Trophoblast cell (in vitro differentiated cells and primary cell): ENCODE results near the gene DNAJC21.
"Not testable (repeated sequence)": the region's sequence is repeated elsewhere in the genome, so short reads cannot be mapped to it uniquely, and the experiment has no call there.

Experiments used
- DNase-seq, 2 donors: peaks; one replicate each; pipeline ENCODE4 v3.0.0-alpha.2; 2016
- H2AFZ ChIP-seq: 2 replicates; pipeline ENCODE4 v1.6.1; 2013; ENCODE audit warnings: low read length, moderate library complexity, mild to moderate bottlenecking; ENCODE audit not compliant: insufficient read depth, poor library complexity
- H2AK5ac ChIP-seq: 2 replicates; pipeline ENCODE4 v1.6.1; 2013; ENCODE audit warnings: mild to moderate bottlenecking, low read length
- H2BK120ac ChIP-seq: 2 replicates; pipeline ENCODE4 v1.6.1; 2013; ENCODE audit warnings: low read length, mild to moderate bottlenecking, moderate library complexity; ENCODE audit not compliant: insufficient read depth, poor library complexity
- H2BK12ac ChIP-seq: 2 replicates; pipeline ENCODE4 v1.6.1; 2013; ENCODE audit warnings: mild to moderate bottlenecking, low read length, moderate library complexity
- H2BK5ac ChIP-seq: 2 replicates; pipeline ENCODE4 v1.6.1; 2013; ENCODE audit warnings: low read length, low read depth, moderate library complexity, mild to moderate bottlenecking; ENCODE audit not compliant: poor library complexity
- H3K14ac ChIP-seq: 2 replicates; pipeline ENCODE4 v1.6.1; 2013; ENCODE audit warnings: mild to moderate bottlenecking, low read length
- H3K18ac ChIP-seq: 2 replicates; pipeline ENCODE4 v1.6.1; 2013; ENCODE audit warnings: mild to moderate bottlenecking, low read length
- H3K23ac ChIP-seq: 2 replicates; pipeline ENCODE4 v1.6.1; 2013; ENCODE audit warnings: low read length
- H3K27ac ChIP-seq: 2 replicates; pipeline ENCODE4 v1.5.1; 2013; ENCODE audit warnings: low read depth, mild to moderate bottlenecking, inconsistent platforms, low read length, moderate library complexity
- H3K27me3 ChIP-seq: 2 replicates; pipeline ENCODE4 v1.6.1; 2013; ENCODE audit warnings: inconsistent platforms, mild to moderate bottlenecking, low read length, moderate library complexity; ENCODE audit not compliant: insufficient read depth
- H3K36me3 ChIP-seq, 2 experiments: 1 replicate in 1 of 2; 2 replicates in 1 of 2; pipeline ENCODE4 v1.6.1; 2013; ENCODE audit warnings: low read length in 2 of 2, mild to moderate bottlenecking in 2 of 2, moderate library complexity in 1 of 2; ENCODE audit not compliant: insufficient read depth in 2 of 2, control insufficient read depth in 1 of 2
- H3K4ac ChIP-seq: 2 replicates; pipeline ENCODE4 v1.6.1; 2013; ENCODE audit warnings: low read depth, mild to moderate bottlenecking, low read length, moderate library complexity
- H3K4me1 ChIP-seq, 2 experiments: 1 replicate in 1 of 2; 2 replicates in 1 of 2; pipeline ENCODE4 v1.6.1; 2013; ENCODE audit warnings: low read length in 2 of 2, mild to moderate bottlenecking in 2 of 2, moderate library complexity in 1 of 2; ENCODE audit not compliant: insufficient read depth in 2 of 2, control insufficient read depth in 1 of 2
- H3K4me2 ChIP-seq: 2 replicates; pipeline ENCODE4 v1.6.1; 2013; ENCODE audit warnings: inconsistent platforms, mild to moderate bottlenecking, low read length, moderate library complexity
- H3K4me3 ChIP-seq: 2 replicates; pipeline ENCODE4 v1.5.1; 2013; ENCODE audit warnings: mild to moderate bottlenecking, low read depth, low read length, inconsistent platforms
- H3K79me1 ChIP-seq: one replicate; pipeline ENCODE4 v1.6.1; 2013; ENCODE audit warnings: low read length
- H3K79me2 ChIP-seq: 2 replicates; pipeline ENCODE4 v1.6.1; 2013; ENCODE audit warnings: low read length, mild to moderate bottlenecking; ENCODE audit not compliant: control insufficient read depth, insufficient read depth, poor library complexity
- H3K9ac ChIP-seq: 2 replicates; pipeline ENCODE4 v1.6.1; 2013; ENCODE audit warnings: mild to moderate bottlenecking, low read length
- H3K9me3 ChIP-seq: 2 replicates; pipeline ENCODE4 v1.6.1; 2013; ENCODE audit warnings: low read depth, mild to moderate bottlenecking, control low read depth, inconsistent platforms, low read length; ENCODE audit not compliant: insufficient read depth
- H4K12ac ChIP-seq: 2 replicates; pipeline ENCODE4 v1.6.1; 2013; ENCODE audit warnings: low read depth, mild to moderate bottlenecking, low read length, moderate library complexity
- H4K8ac ChIP-seq: 2 replicates; pipeline ENCODE4 v1.6.1; 2013; ENCODE audit warnings: low read depth, mild to moderate bottlenecking, low read length, moderate library complexity
- H4K91ac ChIP-seq: one replicate; pipeline ENCODE4 v1.6.1; 2013; ENCODE audit warnings: low read depth, mild to moderate bottlenecking, low read length, moderate library complexity
- WGBS: extraction: QIAGEN DNeasy Blood & Tissue Kit; methylation state at CpG from one replicate; pipeline ENCODE4 v1.1.7; 2013; ENCODE audit warnings: missing lambda C conversion rate; ENCODE audit not compliant: insufficient read length, insufficient coverage; ENCODE audit errors: extremely low coverage; 5-methylcytosine and 5-hydroxymethylcytosine counted together

DNAJC21 gene

DNA sequence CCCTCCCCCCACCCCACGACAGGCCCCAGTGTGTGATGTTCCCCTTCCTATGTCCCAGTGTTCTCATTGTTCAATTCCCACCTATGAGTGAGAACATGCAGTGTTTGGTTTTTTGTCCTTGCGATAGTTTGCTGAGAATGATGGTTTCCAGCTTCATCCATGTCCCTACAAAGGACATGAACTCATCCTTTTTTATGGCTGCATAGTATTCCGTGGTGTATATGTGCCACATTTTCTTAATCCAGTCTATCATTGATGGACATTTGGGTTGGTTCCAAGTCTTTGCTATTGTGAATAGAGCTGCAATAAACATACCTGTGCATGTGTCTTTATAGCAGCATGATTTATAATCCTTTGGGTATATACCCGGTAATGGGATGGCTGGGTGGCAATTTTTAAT lies 42.3 kb downstream of the DNAJC21 start:
- not testable (repeated sequence) for H3K4me1 ChIP-seq, H4K91ac ChIP-seq, H3K4ac ChIP-seq, H2AK5ac ChIP-seq, H3K79me1 ChIP-seq, H3K4me3 ChIP-seq, H2AFZ ChIP-seq, H3K27ac ChIP-seq, H4K8ac ChIP-seq, H2BK12ac ChIP-seq, H3K14ac ChIP-seq, H3K9me3 ChIP-seq, H3K9ac ChIP-seq, H3K79me2 ChIP-seq, H2BK120ac ChIP-seq, H3K36me3 ChIP-seq, DNase-seq, H3K23ac ChIP-seq, H3K27me3 ChIP-seq, H2BK5ac ChIP-seq, H3K18ac ChIP-seq, H4K12ac ChIP-seq, H3K4me2 ChIP-seq
- WGBS, result no CpG with 5 or more reads among the region's 4 CpGs

- Histone ChIP-seq H3K4me1 (peaks cover 7 to 9% of the 10 kb centered on the region in 2 experiments), H3K9ac (no peak overlapping the region), H2BK5ac (no peak overlapping the region), H2BK120ac (no peak overlapping the region), H3K79me2 (no peaks in the 10 kb centered on the region), H3K4ac (no peak overlapping the region), H3K27me3 (no peaks in the 10 kb centered on the region), H3K79me1 (no peaks in the 10 kb centered on the region), H3K4me2 (no peak overlapping the region), H4K12ac (no peak overlapping the region), H3K18ac (no peak overlapping the region), H3K4me3 (no peak overlapping the region), H3K27ac (no peak overlapping the region), H3K36me3 (no peaks in the 10 kb centered on the region), H3K14ac (no peak overlapping the region), H4K91ac (no peak overlapping the region), H3K23ac (no peak overlapping the region), H3K9me3 (peaks cover 2% of the 10 kb centered on the region), H2AK5ac (no peak overlapping the region), H4K8ac (no peak overlapping the region), H2BK12ac (no peak overlapping the region), H2AFZ (no peak overlapping the region)
- WGBS, result no CpG with 5 or more reads among the region's 5 CpGs
- DNase-seq, result peak; percentile 3 to 16
Measured at GRCh38 chr5:34976347-34976746, 47.0 kb downstream of the DNAJC21 start.

- Histone ChIP-seq H3K18ac (no peak overlapping the region), H3K9ac (no peak overlapping the region), H2BK120ac (no peak overlapping the region), H3K14ac (no peak overlapping the region), H3K23ac (no peak overlapping the region), H3K4me1 (peaks cover 7 to 9% of the 10 kb centered on the region in 2 experiments), H3K36me3 (no peaks in the 10 kb centered on the region), H2AK5ac (no peak overlapping the region), H3K79me2 (no peaks in the 10 kb centered on the region), H3K4me3 (no peak overlapping the region), H3K4ac (no peak overlapping the region), H2BK12ac (no peak overlapping the region), H3K79me1 (no peaks in the 10 kb centered on the region), H4K12ac (no peak overlapping the region), H3K9me3 (peaks cover 2% of the 10 kb centered on the region), H4K91ac (no peak overlapping the region), H3K27me3 (no peaks in the 10 kb centered on the region), H2AFZ (no peak overlapping the region), H3K27ac (no peak overlapping the region), H3K4me2 (no peak overlapping the region), H4K8ac (no peak overlapping the region), H2BK5ac (no peak overlapping the region)
- no peak for DNase-seq
- no CpG with 5 or more reads among the region's 2 CpGs for WGBS
Measured at GRCh38 chr5:34977934-34978613, 48.7 kb downstream of the DNAJC21 start.

DNA sequence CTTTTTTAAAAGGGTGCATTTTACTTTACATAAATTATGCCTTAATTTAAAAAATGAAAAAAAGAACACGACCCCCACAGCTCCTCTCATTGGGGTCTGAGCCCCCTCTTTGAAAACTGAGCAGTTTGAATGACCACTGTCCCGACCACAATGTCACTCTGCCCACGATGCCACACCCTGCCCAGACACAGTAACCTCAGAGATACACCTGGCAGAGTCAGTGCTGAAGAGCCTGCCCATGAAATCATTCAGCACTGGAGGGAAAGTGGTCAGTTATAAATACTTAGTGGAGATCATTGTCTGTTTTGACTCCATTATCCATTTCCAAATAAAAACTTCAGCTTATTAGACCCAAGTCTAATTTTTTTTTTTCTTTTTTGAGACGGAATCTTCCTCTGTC lies 49.3 kb downstream of the DNAJC21 start:
- H3K18ac ChIP-seq, result no peak overlapping the region
- H3K36me3 ChIP-seq, result no peaks in the 10 kb centered on the region
- H3K27ac ChIP-seq, result no peak overlapping the region
- no peak overlapping the region for H3K4ac ChIP-seq
- H4K91ac ChIP-seq, result no peak overlapping the region
- no peak overlapping the region for H3K4me3 ChIP-seq
- no CpG with 5 or more reads among the region's 4 CpGs for WGBS
- no peaks in the 10 kb centered on the region for H3K27me3 ChIP-seq
- DNase-seq, result no peak
- H2BK5ac ChIP-seq, result no peak overlapping the region
- H3K23ac ChIP-seq, result no peak overlapping the region
- peaks cover 2% of the 10 kb centered on the region for H3K9me3 ChIP-seq
- H2BK12ac ChIP-seq, result no peak overlapping the region
- peaks cover 7 to 9% of the 10 kb centered on the region in 2 experiments for H3K4me1 ChIP-seq
- H2AK5ac ChIP-seq, result no peak overlapping the region
- H2BK120ac ChIP-seq, result no peak overlapping the region
- H2AFZ ChIP-seq, result no peak overlapping the region
- H4K12ac ChIP-seq, result no peak overlapping the region
- H4K8ac ChIP-seq, result no peak overlapping the region
- H3K79me2 ChIP-seq, result no peaks in the 10 kb centered on the region
- no peak overlapping the region for H3K4me2 ChIP-seq
- no peak overlapping the region for H3K9ac ChIP-seq
- no peaks in the 10 kb centered on the region for H3K79me1 ChIP-seq
- no peak overlapping the region for H3K14ac ChIP-seq
